ENCODE measurements around the gene MRPL53.

DNA sequence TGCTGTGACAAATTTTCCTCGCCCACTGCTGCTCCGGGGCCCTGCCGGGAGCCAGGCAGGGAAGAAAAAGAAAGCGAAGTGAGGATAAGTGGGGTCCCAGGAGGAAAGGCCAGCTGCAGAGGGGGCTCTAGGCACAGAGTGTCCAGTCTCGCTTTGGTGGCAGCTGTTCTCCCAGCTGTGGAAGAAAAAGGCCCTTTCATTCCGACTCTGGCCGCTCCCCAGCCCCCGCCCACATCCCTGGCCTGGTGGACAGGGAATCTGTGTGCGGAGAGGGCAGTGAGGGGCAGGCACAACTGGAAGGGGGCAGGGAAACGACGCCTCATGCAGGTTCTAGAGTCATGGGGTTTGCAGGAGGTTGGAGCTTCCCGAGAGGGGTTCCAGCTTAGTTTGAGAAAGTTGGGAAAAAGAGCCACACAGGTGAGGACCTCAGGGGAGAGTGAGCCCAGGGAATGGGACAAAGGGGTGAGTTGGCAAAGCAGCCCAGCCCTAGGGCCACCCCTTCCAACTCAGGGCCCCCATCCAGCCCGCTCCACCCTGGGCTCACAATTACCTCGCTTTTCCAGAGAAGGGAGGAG is 32.6 kb downstream of the MRPL53 start:
- TF ChIP-seq, protein P1, sequence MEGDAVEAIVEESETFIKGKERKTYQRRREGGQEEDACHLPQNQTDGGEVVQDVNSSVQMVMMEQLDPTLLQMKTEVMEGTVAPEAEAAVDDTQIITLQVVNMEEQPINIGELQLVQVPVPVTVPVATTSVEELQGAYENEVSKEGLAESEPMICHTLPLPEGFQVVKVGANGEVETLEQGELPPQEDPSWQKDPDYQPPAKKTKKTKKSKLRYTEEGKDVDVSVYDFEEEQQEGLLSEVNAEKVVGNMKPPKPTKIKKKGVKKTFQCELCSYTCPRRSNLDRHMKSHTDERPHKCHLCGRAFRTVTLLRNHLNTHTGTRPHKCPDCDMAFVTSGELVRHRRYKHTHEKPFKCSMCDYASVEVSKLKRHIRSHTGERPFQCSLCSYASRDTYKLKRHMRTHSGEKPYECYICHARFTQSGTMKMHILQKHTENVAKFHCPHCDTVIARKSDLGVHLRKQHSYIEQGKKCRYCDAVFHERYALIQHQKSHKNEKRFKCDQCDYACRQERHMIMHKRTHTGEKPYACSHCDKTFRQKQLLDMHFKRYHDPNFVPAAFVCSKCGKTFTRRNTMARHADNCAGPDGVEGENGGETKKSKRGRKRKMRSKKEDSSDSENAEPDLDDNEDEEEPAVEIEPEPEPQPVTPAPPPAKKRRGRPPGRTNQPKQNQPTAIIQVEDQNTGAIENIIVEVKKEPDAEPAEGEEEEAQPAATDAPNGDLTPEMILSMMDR (conservative IDR thresholded peaks at IDR 0.05; ENCODE audit: low read depth, low read length), result no peak
- TF ChIP-seq CEBPB (IDR thresholded peaks at IDR 0.05; ENCODE audit: low read depth, low read length), result no peak
